Measurements from ENCODE around the gene FOXO3. TPM values are rescaled to one million over a fixed set of nuclear protein-coding genes. Genes with fewer than 3 reads are reported as not detected.

Gene FOXO3
- total RNA-seq, 1 donor from 2014 or later = 21.3 TPM

DNA sequence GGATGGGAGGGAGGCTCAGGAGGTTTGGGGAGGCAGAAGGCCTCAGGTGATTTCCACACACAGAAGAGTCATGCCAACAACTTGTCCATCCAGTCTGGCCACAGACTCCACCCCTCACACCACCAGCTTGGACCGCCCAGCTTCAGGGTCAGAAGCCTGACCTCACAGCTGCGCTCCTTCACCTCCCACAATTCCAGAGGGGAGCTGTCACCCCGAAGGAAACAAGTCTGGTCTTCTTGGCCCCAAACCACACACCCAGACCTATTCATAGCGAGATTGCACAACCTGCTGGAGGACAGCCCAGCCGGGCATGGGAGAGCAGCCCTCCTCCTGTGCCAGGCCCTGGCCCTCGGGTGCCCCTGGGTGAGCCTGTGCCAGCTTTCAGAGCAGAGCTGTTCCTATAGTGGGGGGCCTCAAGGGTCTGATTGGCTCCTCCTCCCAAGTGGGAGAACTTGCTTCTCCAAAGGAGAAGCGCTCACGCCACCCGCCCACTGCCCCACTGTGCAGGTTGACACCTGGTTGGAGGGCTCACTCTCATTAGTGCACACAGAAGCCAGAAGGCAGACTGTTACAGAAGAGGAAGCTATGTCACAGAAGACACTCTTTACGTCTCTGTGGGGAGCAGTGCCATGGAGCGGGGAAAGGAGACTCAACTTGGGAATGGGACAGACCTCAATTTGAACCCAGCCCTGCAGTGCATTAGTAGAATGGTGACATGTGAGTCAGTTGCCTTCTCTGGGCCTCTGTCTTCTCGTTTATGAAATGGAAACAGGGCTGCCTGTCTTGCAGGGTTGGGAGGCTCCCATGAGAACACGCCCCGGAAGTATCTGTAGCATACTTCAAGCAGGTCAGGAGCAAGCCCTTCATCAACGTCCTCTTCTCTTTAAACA lies 128.8 kb downstream of the FOXO3 start:
- no peak for DNase-seq

DNA sequence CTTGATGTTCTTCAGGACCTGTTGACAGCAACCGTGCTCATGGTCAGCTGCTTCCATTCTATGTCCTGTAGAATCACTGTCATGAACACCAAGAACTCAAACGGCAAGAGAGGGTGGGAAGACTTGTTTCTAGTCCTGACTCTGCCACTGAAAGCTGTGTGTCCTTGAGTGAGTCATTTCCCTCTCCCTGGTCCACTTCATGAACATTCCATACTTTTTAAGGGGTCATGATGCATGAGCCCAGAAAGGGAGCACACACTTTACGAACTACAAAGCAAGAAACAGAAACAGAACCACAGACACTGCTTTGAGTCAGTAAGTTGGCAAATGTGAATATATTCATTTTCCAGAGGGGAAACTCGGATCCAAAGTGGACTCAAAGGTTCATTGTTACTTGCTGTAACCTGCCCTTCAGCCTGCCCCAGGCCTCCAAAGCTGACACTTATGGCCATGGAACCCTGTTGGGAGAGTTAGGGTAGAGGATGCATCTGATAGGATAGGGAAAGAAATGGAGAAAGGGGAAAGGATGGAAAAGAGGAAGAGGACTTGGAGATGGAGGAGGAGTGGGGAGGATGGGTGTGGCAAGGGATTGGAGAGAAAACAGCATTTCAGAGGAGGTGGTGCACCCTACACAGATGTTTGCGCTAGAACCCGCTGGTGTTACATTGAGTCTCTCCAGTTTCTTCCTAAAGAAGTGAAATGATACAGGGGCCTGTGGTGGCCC lies 129.8 kb downstream of the FOXO3 start:
- DNase-seq = peak; percentile 20

DNA sequence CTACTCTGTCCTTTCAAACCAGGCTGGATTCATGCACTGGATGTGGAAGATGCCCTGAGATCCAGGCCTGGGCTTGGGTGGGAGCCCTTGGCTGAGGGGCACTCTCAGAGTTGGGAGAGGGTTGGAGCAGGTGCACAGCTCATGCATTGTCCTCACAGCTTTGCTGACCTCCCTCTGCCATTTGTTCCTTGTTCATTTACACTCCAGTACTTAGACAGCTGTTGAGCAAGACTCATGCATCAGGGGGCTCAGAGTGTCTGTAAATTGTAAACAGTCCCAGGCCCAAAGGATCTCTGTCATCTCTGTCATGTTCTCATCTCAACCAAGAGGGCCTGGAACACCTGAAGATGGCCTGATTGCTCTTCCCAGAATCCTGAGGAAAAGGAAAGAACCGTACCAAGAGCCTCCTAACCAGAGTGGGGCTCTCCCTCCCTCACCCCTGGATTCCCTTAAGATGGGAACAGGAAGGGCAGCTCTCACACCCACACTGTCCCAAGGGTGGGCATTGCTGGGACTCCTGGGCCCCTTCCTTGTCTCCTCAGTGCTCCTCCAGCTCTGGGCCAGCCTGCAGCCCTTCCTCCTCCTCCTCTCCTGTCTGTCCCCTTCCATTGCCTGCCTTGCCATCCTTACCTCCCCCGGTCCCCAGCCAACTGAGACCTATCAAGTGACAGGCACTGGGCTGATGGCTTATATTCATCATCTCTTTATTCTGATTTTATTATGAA lies 132.9 kb downstream of the FOXO3 start:
- no peak for DNase-seq

DNA sequence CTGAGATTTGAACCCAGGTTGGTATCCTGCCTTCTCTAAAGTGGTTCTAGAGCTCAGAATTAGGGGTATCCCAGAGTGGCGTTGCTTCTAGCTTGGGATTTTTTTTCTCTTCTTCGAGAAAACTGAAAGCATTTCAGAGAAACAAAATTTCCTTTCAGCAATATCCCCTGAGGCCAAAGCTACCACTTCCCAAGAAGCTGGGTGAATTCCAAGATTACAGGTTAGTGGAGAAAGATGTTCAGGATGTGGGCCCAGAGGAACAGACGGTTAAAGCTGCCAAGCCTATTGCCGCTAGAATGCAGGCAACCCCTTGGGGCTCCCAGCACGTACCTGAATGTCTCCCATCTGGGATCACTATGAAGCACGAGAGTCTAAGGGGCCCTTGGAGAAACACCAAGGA lies 134.1 kb downstream of the FOXO3 start:
- no peak for DNase-seq

DNA sequence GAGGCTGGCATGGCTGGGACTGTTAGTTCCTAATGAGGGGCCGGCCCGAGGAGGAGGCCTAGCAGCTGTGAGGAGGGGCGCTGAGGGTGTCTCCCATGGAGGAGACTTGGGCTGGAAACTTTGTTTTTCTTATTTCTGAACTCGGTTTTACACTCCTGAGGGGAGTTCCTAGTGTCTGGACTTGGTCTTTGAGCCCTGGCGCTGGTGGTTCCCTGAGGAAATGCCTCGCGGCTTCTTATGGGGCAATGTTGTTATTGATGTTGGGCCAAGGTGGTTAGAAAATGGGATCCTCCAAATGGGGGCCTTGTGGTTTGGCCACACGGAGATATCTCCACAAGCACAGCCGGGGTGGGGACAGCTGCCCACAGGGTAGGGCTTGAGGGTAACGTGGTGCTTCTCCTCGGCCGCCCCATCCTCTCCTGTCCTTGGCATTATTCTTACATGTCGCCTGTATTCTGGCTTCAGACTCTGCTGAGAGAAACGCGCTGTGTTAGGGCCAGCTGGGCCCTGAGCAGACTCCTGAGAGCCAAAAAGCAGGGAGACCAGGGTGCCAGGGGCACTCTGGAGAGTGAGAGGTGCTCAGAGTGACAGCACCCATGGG lies 136.9 kb downstream of the FOXO3 start:
- no peak for DNase-seq

DNA sequence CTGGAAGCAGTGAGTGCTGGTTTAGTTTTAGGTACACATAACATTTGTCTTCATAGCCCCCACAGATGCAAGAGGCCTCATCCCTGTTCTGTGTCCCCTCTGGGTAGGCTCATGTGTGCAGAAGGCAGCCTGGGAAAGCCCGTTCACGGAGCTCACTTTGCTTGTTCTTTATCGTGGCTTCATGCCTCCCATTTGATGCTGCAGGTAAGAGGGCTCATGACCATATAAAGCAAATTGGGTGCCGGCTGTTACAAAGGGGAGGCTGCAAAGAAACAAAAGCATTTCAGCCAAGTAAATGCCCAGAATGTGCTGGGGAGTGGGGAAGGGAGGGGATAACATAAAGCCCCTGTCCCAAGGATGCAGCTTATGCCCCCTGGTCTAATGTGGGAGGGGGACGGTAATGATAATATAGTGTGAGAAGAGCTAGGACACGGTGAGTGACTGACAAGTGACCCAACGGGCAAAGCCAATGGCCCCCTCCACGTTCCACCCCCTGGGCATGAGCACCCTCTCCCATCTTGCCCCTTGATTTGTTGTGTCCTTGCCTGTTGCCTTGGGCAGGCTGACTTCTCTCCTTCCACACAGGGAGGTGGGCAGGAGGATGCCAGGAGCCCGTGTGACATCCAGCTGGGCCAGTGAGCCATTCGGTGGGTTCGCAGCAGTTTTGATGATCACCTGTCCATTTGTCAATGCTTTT lies 138.0 kb downstream of the FOXO3 start:
- DNase-seq = no peak

DNA sequence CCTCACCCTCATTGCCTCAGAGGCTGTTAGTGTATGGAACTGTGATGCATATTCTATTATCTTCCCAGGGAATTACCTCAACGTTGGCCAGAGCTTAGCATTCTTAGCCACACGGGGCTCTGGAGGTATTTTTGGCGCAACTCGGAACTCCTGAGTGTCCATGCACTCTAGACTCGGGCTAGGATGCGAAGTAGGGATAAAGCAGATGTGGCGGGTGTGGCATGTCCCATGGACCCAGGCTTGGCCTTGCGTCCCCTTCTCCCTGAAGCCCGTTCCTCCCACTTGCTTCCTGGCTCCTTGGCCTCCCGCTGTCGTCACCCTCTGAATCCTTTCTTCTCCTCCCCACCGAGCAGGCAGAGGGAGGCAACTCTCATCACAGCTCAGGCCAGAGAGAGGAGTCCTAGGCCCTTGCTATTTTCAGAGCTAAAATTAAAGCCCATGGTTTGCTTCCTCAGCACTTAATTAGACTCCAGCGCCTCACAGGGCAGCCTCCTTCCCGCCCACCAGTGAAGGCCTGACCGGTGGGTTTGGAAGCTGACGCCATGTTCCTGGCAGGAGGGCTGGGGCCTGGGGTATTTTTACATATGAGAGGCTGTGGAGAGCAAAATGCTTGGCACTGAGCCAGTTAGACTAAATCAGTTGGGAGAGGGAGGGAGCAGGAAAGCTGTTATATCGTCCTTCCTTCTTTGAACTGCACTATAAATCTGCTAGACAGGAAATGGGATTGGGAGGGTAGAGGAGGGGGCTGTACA lies 138.7 kb downstream of the FOXO3 start:
- DNase-seq = no peak

DNA sequence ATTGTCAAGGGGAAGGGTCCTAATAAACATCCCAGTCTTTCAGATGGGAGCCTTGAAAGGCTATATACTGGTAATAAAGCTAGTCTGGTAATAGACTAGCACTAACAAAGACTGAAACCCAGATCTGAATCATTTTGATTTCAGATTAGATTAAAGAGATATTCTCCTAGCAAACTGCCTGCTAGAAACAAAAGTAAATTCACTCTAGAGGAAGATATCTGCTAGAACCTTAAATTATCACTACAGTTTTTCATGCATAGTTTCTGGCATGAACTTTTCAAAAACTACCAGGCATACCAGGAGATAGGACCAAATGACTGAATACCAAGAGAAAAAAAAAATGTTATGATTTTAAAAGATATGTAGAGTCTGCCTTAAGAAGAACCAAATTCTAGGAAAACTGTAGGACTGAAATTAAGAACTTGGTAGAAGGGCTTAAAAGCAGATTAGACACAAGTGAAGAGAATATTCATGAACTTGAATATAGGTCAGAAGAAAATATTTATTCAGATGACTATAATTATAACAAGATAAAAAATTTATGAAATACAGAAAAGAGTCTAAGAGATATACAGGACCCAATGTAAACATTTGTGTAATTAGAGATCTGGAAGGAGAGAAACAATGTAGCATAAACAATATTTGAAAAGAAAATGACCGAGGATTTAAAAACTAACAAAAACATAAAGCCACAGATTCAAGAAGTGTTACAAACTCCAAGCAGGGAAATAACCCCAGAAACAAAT lies 141.6 kb downstream of the FOXO3 start:
- no peak for DNase-seq

DNA sequence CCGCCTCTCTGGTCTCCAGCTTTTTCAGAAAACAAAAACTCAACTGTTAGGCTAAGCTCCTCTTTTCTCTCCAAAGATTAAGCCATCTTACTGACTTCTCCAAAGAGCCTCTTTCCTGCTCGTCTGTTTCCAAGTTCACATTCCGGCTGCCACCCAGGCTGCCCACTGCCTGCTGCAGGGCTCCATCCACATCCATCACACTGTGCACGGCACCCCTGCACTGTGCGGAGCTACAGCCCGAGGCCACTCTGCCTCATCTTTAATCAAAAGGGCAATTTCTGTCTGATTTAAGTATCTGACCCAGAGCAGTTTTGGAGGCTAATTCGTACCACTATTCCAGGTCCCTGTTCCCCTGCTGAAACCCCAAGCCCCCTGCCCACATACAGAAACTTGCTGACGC lies 145.9 kb downstream of the FOXO3 start:
- no peak for DNase-seq

DNA sequence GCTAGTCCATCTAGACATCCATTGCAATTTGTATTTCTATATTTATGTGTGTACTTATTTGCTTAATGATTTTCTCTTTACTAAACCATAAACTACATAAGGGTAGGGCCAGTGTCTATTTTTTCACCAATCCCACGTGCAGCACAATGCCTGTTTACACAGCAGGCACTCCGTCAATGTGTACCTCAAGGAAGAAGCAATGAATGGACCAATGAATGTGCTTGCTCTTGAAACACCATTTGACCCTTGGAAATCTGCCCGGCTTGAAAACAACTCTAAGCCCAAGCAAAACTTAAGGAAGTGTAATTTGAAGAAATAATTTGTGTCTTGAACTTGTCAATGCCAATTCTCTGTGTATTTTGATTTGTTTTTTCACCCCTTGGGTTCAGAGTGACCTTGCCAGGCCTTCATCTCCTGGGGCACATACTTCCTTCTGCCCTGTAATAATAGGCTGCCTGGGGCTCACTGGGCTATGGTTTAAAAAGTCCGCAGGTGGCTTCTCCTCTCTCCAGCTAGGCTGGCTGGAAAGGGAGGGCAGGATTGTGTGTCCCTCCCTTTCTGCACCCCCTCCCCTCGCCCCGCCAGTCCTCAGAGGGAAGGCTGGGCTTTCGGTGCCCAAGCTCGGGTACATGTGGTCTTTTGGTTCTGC lies 146.7 kb downstream of the FOXO3 start:
- peak; percentile 47 for DNase-seq

DNA sequence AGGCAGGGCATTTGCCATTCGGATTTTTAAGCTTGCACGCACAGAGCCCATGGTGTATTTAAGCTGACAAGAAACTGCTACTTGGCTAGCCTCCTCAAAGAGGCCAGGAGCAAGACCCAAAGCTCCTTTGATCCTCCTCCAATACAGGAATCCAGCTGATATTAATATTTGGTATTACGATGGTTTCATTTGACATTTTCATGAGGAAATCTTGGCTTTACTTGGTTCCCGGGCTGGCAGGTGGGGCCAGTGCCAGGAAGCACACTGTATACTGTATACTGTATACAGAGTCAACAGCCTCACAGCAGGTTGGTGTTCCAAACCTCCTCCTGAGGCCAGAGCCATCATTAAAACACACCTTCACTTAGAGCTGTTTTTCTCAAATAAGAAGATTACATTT lies 149.3 kb downstream of the FOXO3 start:
- no peak for DNase-seq

DNA sequence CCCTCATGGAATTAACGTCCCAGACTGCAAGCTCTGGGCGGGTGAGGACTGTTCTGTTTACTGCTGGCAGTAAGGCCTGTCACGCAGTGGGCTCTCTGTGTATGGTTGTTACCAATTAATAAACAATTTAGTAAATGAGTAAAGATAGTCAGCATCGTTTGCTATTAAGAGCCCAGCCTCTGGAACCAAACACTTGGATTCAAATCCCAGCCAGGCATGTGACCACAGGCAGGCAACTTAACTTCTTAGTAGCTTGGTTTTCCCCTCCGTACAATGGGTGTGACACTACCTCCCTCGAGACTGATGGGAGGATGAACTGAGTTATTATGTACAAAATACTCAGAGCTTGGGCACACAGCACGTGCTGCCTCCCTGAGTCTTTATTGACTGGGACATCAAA lies 149.8 kb downstream of the FOXO3 start:
- no peak for DNase-seq

DNA sequence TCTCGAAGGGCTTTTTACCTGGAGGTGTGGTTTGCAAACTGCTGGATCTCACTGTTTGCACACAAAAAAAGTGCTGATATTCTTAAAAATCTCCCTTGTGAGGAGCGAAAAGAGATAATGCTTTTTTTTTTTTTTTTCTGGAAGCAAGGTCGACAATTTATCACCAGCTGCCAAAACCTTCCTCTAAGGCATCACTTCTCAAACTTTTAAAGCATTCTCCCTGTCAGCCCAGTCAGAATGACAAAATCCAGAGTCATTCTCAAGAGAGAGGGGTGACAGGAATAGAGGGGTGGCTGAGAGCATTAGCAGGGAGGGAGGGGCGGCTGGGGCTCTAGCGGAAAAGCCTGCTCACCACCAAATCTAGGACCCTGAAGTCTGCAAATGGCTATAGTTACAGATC lies 150.4 kb downstream of the FOXO3 start:
- DNase-seq = no peak

DNA sequence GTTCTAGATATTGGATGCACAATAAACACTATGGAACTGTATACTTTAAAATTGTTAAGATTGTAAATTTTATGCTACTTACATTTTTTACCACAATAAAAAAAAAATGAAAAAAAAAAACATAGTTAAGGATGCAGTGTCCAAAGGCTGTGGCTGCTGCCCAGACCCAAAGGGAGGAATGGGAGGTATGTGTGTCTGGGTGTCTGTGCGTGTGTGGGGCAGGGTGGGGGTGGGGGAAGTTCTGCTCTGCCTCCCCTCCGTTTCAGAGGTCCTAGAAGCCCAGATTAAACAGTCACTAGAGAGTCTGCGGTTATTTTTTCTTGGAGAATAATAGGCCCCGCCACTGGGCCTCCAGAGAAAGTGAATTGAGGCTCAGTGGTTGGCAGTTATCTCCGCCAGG lies 151.1 kb downstream of the FOXO3 start:
- no peak for DNase-seq

DNA sequence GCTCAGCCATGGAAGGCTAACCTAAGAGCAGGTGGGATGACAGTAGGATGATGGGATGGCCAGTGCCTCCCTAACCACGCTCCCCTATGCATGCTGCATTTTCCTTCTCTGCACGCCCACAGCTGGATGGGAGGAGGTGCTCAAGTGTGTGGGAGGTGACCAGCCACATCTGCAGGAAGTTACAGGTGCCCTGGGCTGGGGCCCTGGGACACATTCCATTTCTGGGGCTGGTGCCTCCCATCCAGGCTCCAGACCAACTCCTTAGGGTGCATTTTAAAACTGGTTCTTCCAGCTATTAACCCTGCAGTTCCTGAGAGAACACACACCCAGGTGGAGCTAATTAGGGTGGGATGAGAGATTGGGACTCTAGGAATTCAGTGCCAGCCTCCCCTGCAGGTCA lies 152.2 kb downstream of the FOXO3 start:
- no peak for DNase-seq

DNA sequence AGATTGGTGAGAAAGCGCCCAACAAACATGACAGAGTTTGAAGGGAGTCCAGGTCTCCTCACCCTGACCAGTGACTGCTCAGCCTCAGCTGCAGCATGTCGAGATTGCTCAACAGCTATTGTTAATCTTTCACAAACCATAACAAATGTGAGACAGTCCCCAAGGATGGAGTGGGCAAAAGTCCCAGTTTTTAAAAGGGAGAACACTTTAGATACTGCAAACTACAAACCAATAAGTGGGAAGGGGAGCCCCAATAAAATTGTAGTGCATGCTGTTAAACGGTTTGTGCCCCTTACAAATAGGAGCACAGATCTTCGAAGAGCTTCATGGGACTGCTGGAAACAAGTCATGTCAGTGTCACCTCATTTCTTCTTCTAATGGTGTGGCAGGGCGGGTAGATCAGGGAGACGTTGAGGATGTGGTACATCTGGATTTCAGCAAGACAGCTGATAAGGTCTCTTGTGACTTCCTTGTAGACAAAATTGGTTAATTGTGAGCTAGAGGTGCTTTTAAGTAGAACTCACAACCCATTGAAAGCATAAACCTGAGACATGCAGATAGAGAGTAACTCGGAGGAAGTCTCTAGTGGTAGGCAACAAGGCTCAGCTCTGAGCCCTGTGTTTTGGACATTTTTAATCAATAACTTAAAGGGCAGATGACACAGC lies 153.5 kb downstream of the FOXO3 start:
- DNase-seq = no peak

DNA sequence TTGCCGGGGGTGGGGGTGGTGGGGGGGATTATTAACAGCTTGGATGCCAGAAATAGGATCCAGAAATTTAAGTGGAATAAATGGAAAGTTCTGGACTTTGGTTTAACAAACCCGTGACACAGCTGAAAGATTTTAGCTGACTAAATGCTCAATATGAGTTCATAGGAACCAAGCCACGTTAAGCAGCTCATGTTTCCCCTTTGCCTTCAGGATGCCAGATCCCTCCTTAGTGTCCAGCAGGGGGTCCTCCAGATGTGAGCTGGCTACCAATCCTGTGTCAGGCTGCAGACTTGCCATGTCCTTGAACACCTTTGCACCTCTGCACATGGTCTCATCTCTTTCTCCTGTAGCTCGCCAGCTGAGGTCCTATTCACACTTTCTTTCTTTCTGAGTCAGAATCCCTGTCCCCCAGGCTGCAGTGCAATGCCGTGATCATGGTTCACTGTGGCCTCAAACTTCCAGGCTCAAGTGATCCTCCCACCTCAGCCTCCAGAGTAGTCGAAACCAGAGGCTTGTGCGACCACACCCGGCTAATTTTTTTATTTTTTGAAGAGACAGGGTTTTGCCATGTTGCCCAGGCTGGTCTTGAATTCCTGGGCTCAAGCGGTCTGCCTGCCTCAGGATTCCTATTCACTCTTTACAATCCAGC lies 154.2 kb downstream of the FOXO3 start:
- no peak for DNase-seq

DNA sequence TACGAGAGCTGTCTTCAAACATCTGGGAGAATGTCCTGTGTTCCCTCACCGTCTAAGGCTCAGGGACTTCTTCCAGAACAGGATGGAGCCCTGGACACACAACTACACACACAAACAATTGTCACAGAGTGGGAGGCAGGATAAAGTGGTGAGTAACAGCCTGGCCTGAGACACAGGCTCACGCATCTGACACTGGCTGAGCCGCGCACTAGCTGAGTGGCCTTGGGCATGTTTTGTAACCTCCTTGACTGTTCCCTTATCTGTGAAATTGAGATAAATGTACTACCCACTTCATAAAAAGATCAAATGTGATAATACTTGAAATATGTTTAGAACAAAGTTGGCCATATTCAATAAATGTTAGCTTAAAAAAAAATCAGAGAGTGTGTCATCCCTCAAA lies 155.1 kb downstream of the FOXO3 start:
- no peak for DNase-seq
